ENCODE data around the gene STXBP6.
"Not testable (repeated sequence)": the region's sequence is repeated elsewhere in the genome, so short reads cannot be mapped to it uniquely, and the experiment has no call there.

The STXBP6 gene

DNA sequence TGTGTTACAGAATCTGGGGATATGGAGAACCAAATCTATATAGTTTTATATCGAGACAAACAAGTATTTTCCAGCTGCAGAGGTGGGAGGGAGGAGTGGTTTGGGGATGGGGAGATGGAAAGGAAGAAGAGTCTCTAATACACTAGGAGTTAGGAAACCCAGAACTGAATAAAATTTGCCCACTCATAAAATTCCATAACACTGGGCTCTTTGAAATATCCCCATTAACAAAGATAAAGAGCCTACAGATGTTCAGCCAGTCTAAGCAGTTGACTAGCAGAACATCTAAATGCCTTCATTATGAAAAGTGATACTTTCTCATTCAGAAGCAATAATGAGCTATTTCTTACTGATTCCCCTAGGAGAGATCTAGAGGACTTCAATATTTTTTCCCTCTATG lies 264.2 kb downstream of the STXBP6 start:
- DNase-seq: no peak

DNA sequence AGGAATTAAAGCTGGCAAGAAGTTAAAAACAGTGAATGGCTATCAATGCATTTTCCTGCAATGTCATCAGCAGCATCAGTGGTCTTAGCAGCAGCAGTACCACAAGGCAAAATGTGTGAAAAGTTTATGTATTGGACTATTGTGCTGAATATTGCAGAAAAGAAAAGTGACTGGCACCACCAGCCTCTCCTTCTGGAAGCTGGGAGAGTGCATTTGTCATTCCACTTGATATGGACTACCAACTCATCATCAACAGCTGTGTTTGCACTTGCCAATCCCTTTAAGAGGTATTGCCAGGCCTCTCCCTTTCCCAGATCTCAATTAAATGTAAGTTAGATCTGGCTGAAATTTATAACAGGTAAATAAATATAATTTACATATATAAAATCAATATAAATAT lies 265.0 kb downstream of the STXBP6 start:
- no peak for DNase-seq

DNA sequence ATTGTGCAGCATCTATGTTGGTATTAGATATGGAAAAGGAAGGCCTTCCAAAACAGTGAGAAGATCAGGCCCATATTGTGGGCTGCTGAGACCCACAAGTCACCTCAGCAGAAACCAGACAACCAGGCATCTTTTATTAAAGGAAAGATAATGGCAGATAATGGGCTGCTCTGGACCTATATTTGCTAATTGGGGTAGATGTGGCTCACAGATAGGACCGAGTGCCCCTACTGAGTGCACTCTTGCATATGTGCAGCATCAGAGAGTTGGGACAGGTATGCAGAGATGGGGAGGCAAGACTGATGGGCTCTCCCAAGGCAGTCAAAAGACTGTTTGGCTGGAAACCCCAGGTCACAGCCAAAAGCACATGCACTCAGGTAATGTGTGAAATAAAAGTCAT lies 266.2 kb downstream of the STXBP6 start:
- DNase-seq: no peak

DNA sequence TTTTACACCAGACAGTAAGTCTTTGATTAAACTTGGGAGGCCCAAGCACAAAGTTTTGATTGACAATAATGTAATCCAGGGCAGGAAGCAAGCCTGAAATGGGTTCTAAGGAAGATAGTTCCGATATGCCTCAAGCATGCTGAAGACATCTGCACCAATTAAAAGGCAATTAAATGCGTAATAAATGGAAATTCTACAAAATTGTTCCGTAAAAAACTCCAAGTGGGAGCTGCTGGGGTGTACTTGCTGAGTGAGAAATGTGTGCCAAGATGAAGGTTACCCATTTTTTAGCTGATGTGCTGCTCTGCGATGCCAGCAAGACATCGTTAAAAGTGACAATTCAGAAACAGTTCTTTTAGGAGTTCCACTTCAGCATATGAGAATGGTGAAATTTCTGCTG lies 269.7 kb downstream of the STXBP6 start:
- no peak for DNase-seq

DNA sequence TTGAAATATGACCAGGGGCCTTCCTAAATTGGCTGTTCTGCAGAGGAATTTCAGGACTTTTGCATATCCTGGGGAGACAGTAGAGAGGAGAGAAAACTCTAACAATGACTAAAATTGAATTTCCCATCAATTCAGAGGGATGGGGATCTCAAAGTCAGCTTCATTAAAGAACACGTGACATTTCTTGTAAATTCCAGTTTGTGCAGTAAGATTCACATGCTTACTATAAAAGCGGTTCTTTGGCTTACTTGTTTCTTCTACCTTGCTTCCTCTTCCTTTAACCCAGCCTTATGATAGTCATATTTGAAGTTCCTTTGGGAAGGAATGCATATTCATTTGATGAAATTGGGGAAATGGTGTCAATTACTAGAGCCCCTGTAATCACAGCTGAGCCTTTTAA lies 272.3 kb downstream of the STXBP6 start:
- DNase-seq: no peak

DNA sequence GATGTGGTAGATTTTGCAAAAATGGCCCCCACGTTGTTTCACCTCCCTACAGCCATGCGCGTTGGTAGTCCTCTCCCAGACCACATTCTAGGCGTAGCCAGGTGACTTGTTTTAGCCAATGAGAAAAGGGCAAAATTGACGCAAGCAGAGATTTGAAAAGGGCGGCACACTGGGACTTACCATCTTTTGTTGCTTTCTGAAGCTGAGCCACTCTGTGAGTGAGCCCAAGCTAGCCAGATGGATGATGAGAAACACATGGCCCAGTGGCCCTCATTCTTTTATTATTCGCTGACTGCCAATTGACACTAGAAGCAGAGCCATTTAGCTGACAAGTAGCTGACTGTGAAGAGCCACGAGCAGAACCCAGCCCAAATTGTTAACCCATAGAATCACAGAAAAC lies 274.0 kb downstream of the STXBP6 start:
- no peak for DNase-seq

DNA sequence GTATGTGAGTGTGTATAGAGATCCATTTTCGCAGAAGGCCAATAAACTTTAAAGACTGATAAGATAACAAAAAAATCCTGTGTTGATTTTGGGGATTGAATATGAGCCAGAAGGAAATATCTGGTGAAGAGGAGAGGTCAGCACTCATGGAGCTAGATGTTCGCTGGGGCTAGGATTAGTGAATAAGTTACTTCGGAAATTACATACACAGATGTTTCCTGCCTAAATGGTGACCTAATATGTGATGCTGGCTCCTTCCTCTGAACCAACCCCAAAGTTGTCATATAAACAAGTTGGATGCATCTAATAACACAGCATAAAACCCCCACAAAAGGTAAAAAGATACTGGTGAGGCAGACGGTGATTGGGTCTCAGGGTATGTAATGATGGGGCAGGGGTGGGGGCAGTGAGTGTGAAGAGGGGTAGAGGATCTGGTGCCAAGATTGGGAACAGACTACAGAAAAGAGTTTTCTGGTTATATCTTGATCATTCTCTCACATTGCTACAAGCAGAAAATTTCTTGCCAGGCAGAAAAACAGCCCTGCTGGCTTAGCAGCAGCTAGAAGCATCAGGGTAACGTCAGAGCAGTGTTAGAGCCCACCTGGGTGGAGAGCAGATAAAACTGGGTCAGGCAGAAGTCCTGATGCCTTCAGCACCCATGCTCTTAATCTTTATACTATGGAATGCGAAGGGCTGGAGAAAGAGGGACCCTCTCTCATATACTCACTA lies 275.6 kb downstream of the STXBP6 start:
- no peak for DNase-seq

DNA sequence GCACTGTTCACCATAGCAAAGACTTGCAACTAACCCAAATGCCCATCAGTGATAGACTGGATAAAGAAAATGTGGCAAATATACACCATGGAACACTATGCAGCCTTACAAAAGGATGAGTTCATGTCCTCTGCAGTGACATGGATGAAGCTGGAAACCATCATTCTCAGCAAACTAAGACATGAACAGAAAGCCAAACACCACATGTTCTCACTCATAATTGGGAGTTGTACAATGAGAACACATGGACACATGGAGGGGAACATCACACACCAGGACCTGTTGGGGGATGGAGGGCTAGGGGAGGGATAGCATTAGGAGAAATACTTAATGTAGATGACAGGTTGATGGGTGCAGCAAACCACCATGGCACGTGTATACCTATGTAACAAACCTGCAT lies 276.4 kb downstream of the STXBP6 start:
- DNase-seq: not testable (repeated sequence)

DNA sequence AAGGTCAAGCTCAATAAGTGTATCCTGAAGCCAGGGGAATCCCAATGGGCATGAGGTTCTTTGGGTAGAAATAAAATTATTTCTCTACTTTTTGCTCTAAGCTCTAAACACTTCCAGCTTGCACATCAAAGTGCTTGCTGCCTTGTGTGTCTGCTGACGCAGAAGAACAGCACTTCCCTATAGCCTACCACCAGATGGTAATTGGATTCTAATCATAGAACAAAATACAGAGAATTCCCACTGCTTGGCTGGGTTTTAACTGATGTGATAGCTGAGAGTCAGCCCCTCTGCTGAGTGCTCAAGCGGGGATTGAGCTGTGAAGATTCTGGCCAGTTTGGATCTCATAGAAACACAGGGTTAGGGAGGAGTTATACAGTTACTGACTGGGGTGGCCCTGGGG lies 283.5 kb downstream of the STXBP6 start:
- DNase-seq: no peak

DNA sequence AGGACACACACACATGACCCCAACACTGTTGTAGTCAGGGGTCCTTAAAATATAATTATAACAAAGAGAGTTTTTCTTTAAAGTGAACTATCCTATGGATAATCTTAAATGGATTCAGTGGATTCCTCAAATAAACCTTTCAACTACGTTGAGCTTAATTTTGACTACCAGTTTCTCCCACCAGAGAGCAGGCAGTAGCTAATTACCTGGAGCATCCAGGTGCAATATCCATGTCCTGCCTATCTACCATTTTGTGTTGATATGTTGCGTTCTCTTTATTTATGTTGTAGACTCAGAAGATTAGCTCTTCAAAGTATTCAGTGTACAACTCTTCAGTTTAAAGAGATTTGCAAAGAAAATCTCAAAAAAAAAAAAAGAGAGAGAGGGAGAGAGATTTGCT lies 288.8 kb downstream of the STXBP6 start:
- no peak for DNase-seq

All from stimulated activated CD4-positive, alpha-beta T cell treated with anti-CD3 and anti-CD28 coated beads, Interleukin-15, amount 100 ng/mL, for 24 hours (primary cell).